ENCODE measurements around the gene HOTAIR.
A peak's percentile ranks its signal among the peaks of the same experiment; 100 is the strongest.

The HOTAIR gene

GRCh38 chr12:53984901-53985691, 10.3 kb upstream of the HOTAIR start, which contains the start of gene HOXC10:
Gene HOXC10 (plus strand): TSS chr12:53985146. CDS start chr12:53985260, 114 bp downstream.
- peak; percentile 80 for DNase-seq

- DNase-seq = no peak
Measured at GRCh38 chr12:53983950-53984572, 9.3 kb upstream of the HOTAIR start.

GRCh38 chr12:53983568-53983949, 8.8 kb upstream of the HOTAIR start:
- DNase-seq = no peak

GRCh38 chr12:53982648-53983567, 8.2 kb upstream of the HOTAIR start:
- no peak for DNase-seq

GRCh38 chr12:53981634-53982565, 7.1 kb upstream of the HOTAIR start:
- no peak for DNase-seq

GRCh38 chr12:53980802-53981496, 6.2 kb upstream of the HOTAIR start:
- no peak for DNase-seq

GRCh38 chr12:53980104-53980801, 5.5 kb upstream of the HOTAIR start:
- DNase-seq = no peak

- DNase-seq = no peak
Measured at GRCh38 chr12:53978477-53979356, 4.0 kb upstream of the HOTAIR start.

- DNase-seq = no peak
Measured at GRCh38 chr12:53977596-53978445, 3.1 kb upstream of the HOTAIR start.

- no peak for DNase-seq
Measured at GRCh38 chr12:53976823-53977595, 2.3 kb upstream of the HOTAIR start.

GRCh38 chr12:53976172-53976822, 1.5 kb upstream of the HOTAIR start:
- DNase-seq = no peak

GRCh38 chr12:53975479-53976152, 862 bp upstream of the HOTAIR start:
- no peak for DNase-seq

- DNase-seq = no peak
Measured at GRCh38 chr12:53975064-53975471, 314 bp upstream of the HOTAIR start.

- DNase-seq = no peak
Measured at GRCh38 chr12:53973236-53974042, 1.3 kb downstream of the HOTAIR start.

- DNase-seq = no peak
Measured at GRCh38 chr12:53972722-53973235, 2.0 kb downstream of the HOTAIR start, which contains the start of gene HOXC11. Gene HOXC11 (plus strand): TSS chr12:53973126. CDS start chr12:53973242, 116 bp downstream.
